Measurements from ENCODE around the gene AMHR2.
"Not testable (repeated sequence)": the region's sequence is repeated elsewhere in the genome, so short reads cannot be mapped to it uniquely, and the experiment has no call there.

Gene AMHR2

GRCh38 chr12:53423597-53423996 is at the start of gene AMHR2:
TSS of gene AMHR2 (plus strand) at chr12:53423855. CDS start at chr12:53423935, 80 bp downstream.
- no peak for DNase-seq (ENCODE audit: low read depth in 2 of 2)

- not testable (repeated sequence) for DNase-seq (ENCODE audit: low read depth in 2 of 2)
Measured at GRCh38 chr12:53374277-53374676, 49.4 kb upstream of the AMHR2 start.

GRCh38 chr12:53376747-53377146 is 46.9 kb upstream of the AMHR2 start:
- DNase-seq (ENCODE audit: low read depth in 2 of 2): no peak

- no peak for DNase-seq (ENCODE audit: low read depth in 2 of 2)
Measured at GRCh38 chr12:53378222-53378621, 45.4 kb upstream of the AMHR2 start.

- no peak for DNase-seq (ENCODE audit: low read depth in 2 of 2)
Measured at GRCh38 chr12:53378724-53379388, 44.8 kb upstream of the AMHR2 start.

DNA sequence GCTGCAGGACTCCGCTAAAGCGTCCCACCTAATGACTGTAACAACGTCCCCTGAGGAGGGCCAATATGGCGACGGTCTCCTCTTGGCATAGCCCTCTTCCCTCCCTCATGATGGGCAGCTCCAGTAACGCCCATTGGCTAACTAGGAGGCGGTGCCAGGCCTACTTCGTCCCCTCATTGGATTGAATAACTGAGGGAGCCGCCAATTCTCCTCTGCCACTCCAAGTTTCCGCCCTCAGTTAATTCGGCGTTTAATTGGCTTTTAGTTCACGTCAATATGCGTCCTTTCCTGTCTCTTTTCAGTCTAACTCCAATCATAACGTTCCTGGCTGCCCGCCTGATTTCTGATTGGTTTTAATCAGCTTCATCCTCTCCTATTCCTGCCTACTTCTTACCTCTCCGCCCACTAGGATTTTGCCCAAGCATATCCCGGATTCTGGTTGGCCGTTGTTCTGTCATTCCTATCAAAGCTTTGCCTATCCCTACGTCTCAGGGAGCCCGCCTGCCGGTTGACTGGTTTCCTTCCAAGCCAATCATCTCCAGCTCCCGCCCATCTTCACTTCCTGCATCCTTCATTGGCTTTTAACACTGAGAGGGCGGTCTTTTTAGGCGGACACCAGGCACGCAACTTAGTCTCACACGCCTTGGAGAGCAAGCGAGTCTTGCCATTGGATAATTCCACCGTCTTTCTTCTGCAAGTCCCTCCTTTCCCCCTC is 44.1 kb upstream of the AMHR2 start:
- peak; percentile 73 to 82 for DNase-seq (ENCODE audit: low read depth in 2 of 2)

- DNase-seq (ENCODE audit: low read depth in 2 of 2): peak; percentile 97 to 99
Measured at GRCh38 chr12:53380104-53380793, 43.4 kb upstream of the AMHR2 start, which contains the start of gene SP1. TSS of gene SP1 (plus strand) at chr12:53380176. CDS start at chr12:53380292, 116 bp downstream.

- no peak for DNase-seq (ENCODE audit: low read depth in 2 of 2)
Measured at GRCh38 chr12:53380794-53381730, 42.6 kb upstream of the AMHR2 start.

DNA sequence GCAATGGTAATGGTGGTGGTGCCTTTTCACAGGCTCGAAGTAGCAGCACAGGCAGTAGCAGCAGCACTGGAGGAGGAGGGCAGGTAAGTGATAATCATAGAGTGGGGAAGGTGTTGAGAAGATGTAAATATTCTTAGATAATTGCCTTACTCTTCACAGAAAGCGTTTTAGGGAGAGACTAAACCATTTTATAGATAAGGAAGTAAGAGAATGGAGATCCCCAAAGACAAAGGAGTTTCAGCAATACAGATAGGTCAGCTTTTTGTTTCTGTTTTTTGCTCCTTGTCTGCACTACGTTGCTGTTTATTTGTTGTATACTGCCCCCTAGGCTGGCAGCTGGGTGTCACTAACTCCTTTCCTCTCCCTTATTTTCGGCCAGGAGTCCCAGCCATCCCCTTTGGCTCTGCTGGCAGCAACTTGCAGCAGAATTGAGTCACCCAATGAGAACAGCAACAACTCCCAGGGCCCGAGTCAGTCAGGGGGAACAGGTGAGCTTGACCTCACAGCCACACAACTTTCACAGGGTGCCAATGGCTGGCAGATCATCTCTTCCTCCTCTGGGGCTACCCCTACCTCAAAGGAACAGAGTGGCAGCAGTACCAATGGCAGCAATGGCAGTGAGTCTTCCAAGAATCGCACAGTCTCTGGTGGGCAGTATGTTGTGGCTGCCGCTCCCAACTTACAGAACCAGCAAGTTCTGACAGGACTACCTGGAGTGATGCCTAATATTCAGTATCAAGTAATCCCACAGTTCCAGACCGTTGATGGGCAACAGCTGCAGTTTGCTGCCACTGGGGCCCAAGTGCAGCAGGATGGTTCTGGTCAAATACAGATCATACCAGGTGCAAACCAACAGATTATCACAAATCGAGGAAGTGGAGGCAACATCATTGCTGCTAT is 41.7 kb upstream of the AMHR2 start:
- DNase-seq (ENCODE audit: low read depth in 2 of 2): no peak

GRCh38 chr12:53383258-53383657 is 40.4 kb upstream of the AMHR2 start:
- no peak for DNase-seq (ENCODE audit: low read depth in 2 of 2)

- not testable (repeated sequence) for DNase-seq (ENCODE audit: low read depth in 2 of 2)
Measured at GRCh38 chr12:53386381-53386780, 37.3 kb upstream of the AMHR2 start.

DNA sequence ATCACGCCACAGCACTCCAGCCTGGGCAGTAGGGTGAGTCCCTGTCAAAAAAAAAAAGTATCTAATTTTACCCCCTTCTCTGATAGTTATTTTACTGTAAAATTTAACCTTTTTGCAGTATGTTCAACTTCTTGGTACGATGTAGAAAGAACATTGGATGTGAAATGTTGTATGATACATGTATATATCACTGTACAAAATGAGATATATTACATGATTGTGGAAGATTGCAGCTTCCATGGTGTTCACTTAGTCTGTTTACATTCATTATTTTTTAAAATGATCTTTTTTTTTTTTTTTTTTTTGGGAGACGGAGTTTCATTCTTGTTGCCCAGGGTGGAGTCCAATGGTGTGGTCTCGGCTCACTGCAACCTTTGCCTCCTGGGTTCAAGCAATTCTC is 34.7 kb upstream of the AMHR2 start:
- no peak for DNase-seq (ENCODE audit: low read depth in 2 of 2)

- DNase-seq (ENCODE audit: low read depth in 2 of 2): no peak
Measured at GRCh38 chr12:53389702-53390101, 34.0 kb upstream of the AMHR2 start.

GRCh38 chr12:53391724-53392123 is 31.9 kb upstream of the AMHR2 start:
- no peak for DNase-seq (ENCODE audit: low read depth in 2 of 2)

- no peak for DNase-seq (ENCODE audit: low read depth in 2 of 2)
Measured at GRCh38 chr12:53399896-53400295, 23.8 kb upstream of the AMHR2 start.

GRCh38 chr12:53402351-53402750 is 21.3 kb upstream of the AMHR2 start:
- not testable (repeated sequence) for DNase-seq (ENCODE audit: low read depth in 2 of 2)

GRCh38 chr12:53402871-53403270 is 20.8 kb upstream of the AMHR2 start:
- no peak for DNase-seq (ENCODE audit: low read depth in 2 of 2)

DNA sequence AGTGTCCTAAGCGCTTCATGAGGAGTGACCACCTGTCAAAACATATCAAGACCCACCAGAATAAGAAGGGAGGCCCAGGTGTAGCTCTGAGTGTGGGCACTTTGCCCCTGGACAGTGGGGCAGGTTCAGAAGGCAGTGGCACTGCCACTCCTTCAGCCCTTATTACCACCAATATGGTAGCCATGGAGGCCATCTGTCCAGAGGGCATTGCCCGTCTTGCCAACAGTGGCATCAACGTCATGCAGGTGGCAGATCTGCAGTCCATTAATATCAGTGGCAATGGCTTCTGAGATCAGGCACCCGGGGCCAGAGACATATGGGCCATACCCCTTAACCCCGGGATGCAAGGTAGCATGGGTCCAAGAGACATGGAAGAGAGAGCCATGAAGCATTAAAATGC is 12.7 kb upstream of the AMHR2 start:
- DNase-seq (ENCODE audit: low read depth in 2 of 2): no peak

DNA sequence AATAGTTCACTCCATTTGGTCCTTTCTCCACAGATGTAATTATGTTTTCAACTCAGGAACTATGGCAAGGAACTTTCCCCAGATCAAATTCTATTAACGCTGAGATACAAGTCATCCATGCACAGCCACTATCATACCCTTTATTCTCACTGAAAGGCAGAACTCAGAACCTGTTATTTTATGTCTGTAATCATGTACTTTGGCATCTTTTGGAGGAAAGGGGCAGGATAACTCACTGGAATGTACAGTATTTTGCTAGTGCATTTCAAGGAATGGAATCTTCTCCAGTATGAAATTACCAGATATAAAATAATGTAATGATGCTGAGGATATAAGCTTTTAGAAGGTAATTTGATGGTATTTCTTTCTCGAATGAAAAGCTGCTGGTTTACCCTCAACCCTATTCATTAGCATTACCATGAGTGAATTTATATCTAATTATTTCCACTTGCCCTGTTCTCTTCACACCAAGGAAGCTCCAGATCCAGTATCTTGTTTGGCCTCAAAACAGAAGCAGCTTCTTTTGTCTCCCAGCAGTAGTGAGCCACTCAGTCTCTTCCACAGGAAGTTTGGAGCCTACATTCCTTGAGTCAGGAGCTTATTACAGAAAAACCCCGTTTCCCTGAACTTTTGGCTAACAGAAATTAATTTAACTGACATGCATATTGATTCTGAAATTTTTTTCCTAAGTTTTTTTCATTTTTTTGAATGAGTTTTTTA is 10.0 kb upstream of the AMHR2 start:
- no peak for DNase-seq (ENCODE audit: low read depth in 2 of 2)

Measured in stimulated activated CD8-positive, alpha-beta memory T cell treated with anti-CD3 and anti-CD28 coated beads, Interleukin-2, amount 100 ng/mL, for 1 hour (primary cell).